HCT116 (cell line): ENCODE results near the gene PRKCH. TPM values are rescaled to one million over a fixed set of nuclear protein-coding genes. Genes with fewer than 3 reads are reported as not detected.

Experiments
- ATAC-seq: fragments of 200-7000 bp; cut with Tn5 transposase; 2 replicates; pipeline ENCODE4 v1.9.1; 2020; ENCODE audit warnings: mild to moderate bottlenecking, moderate library complexity
- BruUV-seq: library from RNA; stranded (reverse); fragments of 400-500 nt; replicated peaks from 2 replicates; lab custom pipeline; 2021; lab: Mats Ljungman, UMichigan
- CTCF ChIA-PET: fragments of 300-600 bp; sonication (Branson Sonifier 250); formaldehyde crosslinking; loops from one replicate; lab custom pipeline; 2021; ENCODE audit warnings: antibody characterized with exemption; lab: Charles Lee
- POLR2A ChIA-PET: fragments of 300-600, 350-600 bp; sonication (Branson Sonifier 250); formaldehyde crosslinking; loops from one replicate; lab custom pipeline; 2021; ENCODE audit warnings: antibody characterized with exemption; lab: Charles Lee
- RAD21 ChIA-PET, 2 experiments: fragments of 300-600 bp; sonication (Branson Sonifier 250); formaldehyde crosslinking; loops; one replicate each; lab custom pipeline; 2023; ENCODE audit warnings: low total read pairs in 2 of 2; ENCODE audit not compliant: uncharacterized antibody in 2 of 2, unreplicated experiment in 2 of 2, low non-redundant PET in 1 of 2; lab: Charles Lee
- DNase-seq: peaks from one replicate; pipeline ENCODE4 v3.0.0-alpha.2; 2010; ENCODE audit warnings: low read depth, low spot score
- H2AFZ ChIP-seq: fragments of 200-600 bp; shearing (Covaris generic), sonication (generic); 2 replicates; pipeline ENCODE4 v1.6.1; 2017; ENCODE audit warnings: low read depth, mixed run types, mixed read lengths, antibody characterized with exemption, low read length; ENCODE audit not compliant: poor library complexity, severe bottlenecking
- H3K27ac ChIP-seq: 2 replicates; pipeline ENCODE4 v1.5.1; 2012; ENCODE audit warnings: low read depth, low read length
- H3K27me3 ChIP-seq: fragments of 200-600 bp; sonication (generic); 2 replicates; pipeline ENCODE4 v1.6.1; 2016; ENCODE audit warnings: mixed run types, low read length, mixed read lengths; ENCODE audit not compliant: insufficient read depth
- H3K36me3 ChIP-seq, 2 experiments: fragments of 200-500 bp in 1 of 2; fragments of 200-600 bp in 1 of 2; sonication (Bioruptor generic) in 1 of 2; sonication (generic) in 1 of 2; 2 replicates each; pipeline versions ENCODE4 v1.5.1 to v1.6.1; 2014 to 2016; ENCODE audit warnings: low read length in 2 of 2, inconsistent platforms in 1 of 2, mixed read lengths in 1 of 2, mixed run types in 1 of 2; ENCODE audit not compliant: insufficient read depth in 2 of 2, control insufficient read depth in 1 of 2
- H3K4me1 ChIP-seq, 2 experiments: fragments of 200-600 bp in 1 of 2; sonication (generic) in 1 of 2; 2 replicates each; pipeline versions ENCODE4 v1.5.1 to v1.6.1; 2012 to 2017; ENCODE audit warnings: low read length in 2 of 2, inconsistent platforms in 1 of 2, mild to moderate bottlenecking in 1 of 2, mixed read lengths in 1 of 2, mixed run types in 1 of 2, moderate library complexity in 1 of 2; ENCODE audit not compliant: insufficient read depth in 2 of 2, control insufficient read depth in 1 of 2
- H3K4me2 ChIP-seq: fragments of 200-600 bp; sonication (generic); 2 replicates; pipeline ENCODE4 v1.6.1; 2017; ENCODE audit warnings: mixed run types, low read length, mixed read lengths
- H3K4me3 ChIP-seq, 2 experiments: fragments of 200-600 bp in 1 of 2; sonication (generic) in 1 of 2; replicated peaks in 1 of 2; 2 replicates each; pipeline ENCODE4 v1.5.1; 2011 to 2016; ENCODE audit warnings: low read length in 2 of 2, control low read depth in 1 of 2, low read depth in 1 of 2, mild to moderate bottlenecking in 1 of 2, mixed read lengths in 1 of 2, mixed run types in 1 of 2
- H3K79me2 ChIP-seq: fragments of 200-600 bp; sonication (generic); 2 replicates; pipeline ENCODE4 v1.6.1; 2017; ENCODE audit warnings: mild to moderate bottlenecking, mixed run types, low read length, moderate library complexity, mixed read lengths; ENCODE audit not compliant: insufficient read depth
- H3K9ac ChIP-seq: fragments of 200-600 bp; sonication (generic); 2 replicates; pipeline ENCODE4 v1.6.1; 2016; ENCODE audit warnings: low read length, mixed read lengths
- H3K9me2 ChIP-seq: fragments of 200-600 bp; sonication (generic), shearing (Covaris generic); 2 replicates; pipeline ENCODE4 v1.6.1; 2017; ENCODE audit warnings: mixed run types, mild to moderate bottlenecking, moderate library complexity; ENCODE audit not compliant: insufficient read depth
- H3K9me3 ChIP-seq, 2 experiments: fragments of 200-500 bp in 1 of 2; fragments of 200-600 bp in 1 of 2; sonication (Bioruptor generic) in 1 of 2; sonication (generic) in 1 of 2; 2 replicates each; pipeline ENCODE4 v1.6.1; 2014 to 2017; ENCODE audit warnings: low read length in 2 of 2, mixed read lengths in 2 of 2, inconsistent platforms in 1 of 2, low read depth in 1 of 2, mild to moderate bottlenecking in 1 of 2, mixed run types in 1 of 2, moderate library complexity in 1 of 2; ENCODE audit not compliant: control insufficient read depth in 1 of 2, insufficient read depth in 1 of 2
- H4K20me1 ChIP-seq: fragments of 200-600 bp; sonication (generic), shearing (Covaris generic); 2 replicates; pipeline ENCODE4 v1.6.1; 2017; ENCODE audit warnings: mixed run types, mild to moderate bottlenecking, moderate library complexity; ENCODE audit not compliant: insufficient read depth
- CBX3 ChIP-seq: IDR thresholded peaks from 2 replicates; pipeline ENCODE4 v1.6.1; 2012; ENCODE audit warnings: low read depth
- JUND ChIP-seq: IDR thresholded peaks from 2 replicates; pipeline ENCODE4 v1.6.1; 2012
- POLR2A ChIP-seq: IDR thresholded peaks from 2 replicates; pipeline ENCODE4 v1.7.0; 2011; ENCODE audit warnings: borderline replicate concordance; ENCODE audit not compliant: insufficient read depth, insufficient read length; ENCODE audit errors: extremely low read depth
- TCF7L2 ChIP-seq: IDR thresholded peaks from 2 replicates; pipeline ENCODE4 v1.7.0; 2011; ENCODE audit warnings: borderline replicate concordance, inconsistent platforms; ENCODE audit not compliant: insufficient read depth, insufficient read length; ENCODE audit errors: extremely low read depth
- intact Hi-C: fragments of 100-400 bp; cut with micrococcal nuclease; formaldehyde crosslinking; loops from 2 replicates; pipeline ENCODE4 v1.10.0; 2022
- total RNA-seq: library from RNA; stranded (reverse); gene quantifications from one replicate; pipeline ENCODE4 v1.2.1, GENCODE V29; 2021; ENCODE audit not compliant: unreplicated experiment
- TF ChIP-seq, protein P1 (sequence below): IDR thresholded peaks from 2 replicates; pipeline ENCODE4 v1.6.1; 2012; ENCODE audit warnings: low read depth
- TF ChIP-seq, protein P2 (sequence below): IDR thresholded peaks from 2 replicates; pipeline ENCODE4 v1.6.1; 2012

PRKCH gene
- total RNA-seq, 1 experiment from 2014 or later = 16.6 TPM

DNA sequence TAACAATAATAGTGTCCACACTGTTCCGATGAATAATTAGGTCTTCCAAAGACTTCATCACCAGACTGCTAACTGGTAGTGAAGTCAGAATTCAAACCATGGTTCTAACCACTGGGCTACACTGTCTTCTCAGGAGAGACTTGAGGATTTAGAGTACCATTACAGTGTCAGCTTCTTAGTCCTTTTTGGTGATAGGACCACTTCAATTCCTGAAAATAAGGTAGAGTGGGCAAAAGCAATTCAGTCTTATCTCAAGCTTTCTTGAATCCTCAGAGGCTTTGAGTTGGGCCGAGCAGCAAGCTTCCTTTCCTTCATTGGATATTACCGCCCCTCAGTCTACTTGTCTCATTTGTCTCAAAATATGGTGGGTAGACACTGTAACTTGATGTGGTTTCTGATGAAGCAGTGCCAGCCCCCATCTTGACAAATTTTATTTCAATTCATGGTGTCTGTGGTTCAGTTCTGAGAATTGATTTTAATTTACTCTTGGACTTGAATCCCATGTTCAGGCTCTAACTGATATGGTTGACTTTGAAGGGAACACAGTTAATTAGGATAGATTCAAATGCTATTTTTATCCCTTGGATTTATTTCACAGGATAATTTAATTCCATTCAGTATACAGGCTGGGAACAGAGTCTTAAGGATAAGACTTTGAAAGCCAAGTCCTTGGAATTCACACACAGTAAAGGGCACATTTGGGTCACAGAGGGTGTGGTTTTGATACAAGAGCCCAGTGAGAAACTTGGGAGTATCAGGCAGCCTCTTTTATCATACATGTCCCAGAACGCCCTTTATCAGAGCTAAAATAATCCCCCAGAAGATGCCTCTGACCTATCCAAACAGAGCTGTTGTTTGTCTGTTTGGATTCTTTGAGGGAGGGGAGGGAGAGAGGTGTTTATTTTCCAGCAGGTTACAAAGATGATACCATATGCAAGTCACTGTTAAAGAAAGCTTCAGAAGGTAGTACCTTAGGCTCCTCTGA, 167.3 kb downstream of the PRKCH start:
- H4K20me1 ChIP-seq = no peaks in the 10 kb centered on the region
- BruUV-seq = no TSS peak
- no peak for DNase-seq
- H3K9me3 ChIP-seq = no peaks in the 10 kb centered on the region
- H3K4me1 ChIP-seq = peaks cover 14 to 19% of the 10 kb centered on the region in 2 experiments
- H3K4me2 ChIP-seq = no peak overlapping the region
- no peaks in the 10 kb centered on the region for H3K27me3 ChIP-seq
- H3K27ac ChIP-seq = no peak overlapping the region
- no peak for TF ChIP-seq TCF7L2
- TF ChIP-seq, protein P1, sequence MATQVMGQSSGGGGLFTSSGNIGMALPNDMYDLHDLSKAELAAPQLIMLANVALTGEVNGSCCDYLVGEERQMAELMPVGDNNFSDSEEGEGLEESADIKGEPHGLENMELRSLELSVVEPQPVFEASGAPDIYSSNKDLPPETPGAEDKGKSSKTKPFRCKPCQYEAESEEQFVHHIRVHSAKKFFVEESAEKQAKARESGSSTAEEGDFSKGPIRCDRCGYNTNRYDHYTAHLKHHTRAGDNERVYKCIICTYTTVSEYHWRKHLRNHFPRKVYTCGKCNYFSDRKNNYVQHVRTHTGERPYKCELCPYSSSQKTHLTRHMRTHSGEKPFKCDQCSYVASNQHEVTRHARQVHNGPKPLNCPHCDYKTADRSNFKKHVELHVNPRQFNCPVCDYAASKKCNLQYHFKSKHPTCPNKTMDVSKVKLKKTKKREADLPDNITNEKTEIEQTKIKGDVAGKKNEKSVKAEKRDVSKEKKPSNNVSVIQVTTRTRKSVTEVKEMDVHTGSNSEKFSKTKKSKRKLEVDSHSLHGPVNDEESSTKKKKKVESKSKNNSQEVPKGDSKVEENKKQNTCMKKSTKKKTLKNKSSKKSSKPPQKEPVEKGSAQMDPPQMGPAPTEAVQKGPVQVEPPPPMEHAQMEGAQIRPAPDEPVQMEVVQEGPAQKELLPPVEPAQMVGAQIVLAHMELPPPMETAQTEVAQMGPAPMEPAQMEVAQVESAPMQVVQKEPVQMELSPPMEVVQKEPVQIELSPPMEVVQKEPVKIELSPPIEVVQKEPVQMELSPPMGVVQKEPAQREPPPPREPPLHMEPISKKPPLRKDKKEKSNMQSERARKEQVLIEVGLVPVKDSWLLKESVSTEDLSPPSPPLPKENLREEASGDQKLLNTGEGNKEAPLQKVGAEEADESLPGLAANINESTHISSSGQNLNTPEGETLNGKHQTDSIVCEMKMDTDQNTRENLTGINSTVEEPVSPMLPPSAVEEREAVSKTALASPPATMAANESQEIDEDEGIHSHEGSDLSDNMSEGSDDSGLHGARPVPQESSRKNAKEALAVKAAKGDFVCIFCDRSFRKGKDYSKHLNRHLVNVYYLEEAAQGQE = no peak
- TF ChIP-seq CBX3 = no peak
- TF ChIP-seq, protein P2, sequence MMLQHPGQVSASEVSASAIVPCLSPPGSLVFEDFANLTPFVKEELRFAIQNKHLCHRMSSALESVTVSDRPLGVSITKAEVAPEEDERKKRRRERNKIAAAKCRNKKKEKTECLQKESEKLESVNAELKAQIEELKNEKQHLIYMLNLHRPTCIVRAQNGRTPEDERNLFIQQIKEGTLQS = no peak
- TF ChIP-seq JUND = no peak
- no peak for TF ChIP-seq POLR2A
- no peaks in the 10 kb centered on the region for H3K79me2 ChIP-seq
- no peaks in the 10 kb centered on the region for H3K36me3 ChIP-seq
- RAD21 ChIA-PET = no interaction called here
- no peaks in the 10 kb centered on the region for H3K9me2 ChIP-seq
- H2AFZ ChIP-seq = no peak overlapping the region
- intact Hi-C loops = no loop called here
- ATAC-seq = no peak
- no peak overlapping the region for H3K9ac ChIP-seq
- CTCF ChIA-PET = no interaction called here
- POLR2A ChIA-PET = no interaction called here
- H3K4me3 ChIP-seq = no peak overlapping the region
